Cardiac septum (tissue), 1 donor: ENCODE results near the gene ACHE. TPM values are rescaled to one million over a fixed set of nuclear protein-coding genes. Genes with fewer than 3 reads are reported as not detected.

ENCODE experiments used
- DNase-seq: peaks from one replicate; pipeline ENCODE4 v3.0.0-alpha.2; 2020; ENCODE audit warnings: low spot score
- intact Hi-C: fragments of 100-400 bp; cut with DNase I; formaldehyde crosslinking; loops from one replicate; pipeline ENCODE4 v1.14.0; 2022
- microRNA-seq: library from miRNA; unstranded; fragments of <30 nt; microRNA quantifications from one replicate; pipeline ENCODE4 v1.2.0, GENCODE V29; 2020
- total RNA-seq: library from RNA; stranded (reverse); fragmentation: NEBNext Ultra II Directional; extraction: Animal tissue kit (Norgen Biotek cat#: 25700); gene quantifications from one replicate; pipeline ENCODE4 v1.2.1, GENCODE V29; 2021
- donor health status: DM: no; HTN: no; CAD: no.

Gene ACHE
- total RNA-seq, 1 donor from 2014 or later, result 2.1 TPM

DNA sequence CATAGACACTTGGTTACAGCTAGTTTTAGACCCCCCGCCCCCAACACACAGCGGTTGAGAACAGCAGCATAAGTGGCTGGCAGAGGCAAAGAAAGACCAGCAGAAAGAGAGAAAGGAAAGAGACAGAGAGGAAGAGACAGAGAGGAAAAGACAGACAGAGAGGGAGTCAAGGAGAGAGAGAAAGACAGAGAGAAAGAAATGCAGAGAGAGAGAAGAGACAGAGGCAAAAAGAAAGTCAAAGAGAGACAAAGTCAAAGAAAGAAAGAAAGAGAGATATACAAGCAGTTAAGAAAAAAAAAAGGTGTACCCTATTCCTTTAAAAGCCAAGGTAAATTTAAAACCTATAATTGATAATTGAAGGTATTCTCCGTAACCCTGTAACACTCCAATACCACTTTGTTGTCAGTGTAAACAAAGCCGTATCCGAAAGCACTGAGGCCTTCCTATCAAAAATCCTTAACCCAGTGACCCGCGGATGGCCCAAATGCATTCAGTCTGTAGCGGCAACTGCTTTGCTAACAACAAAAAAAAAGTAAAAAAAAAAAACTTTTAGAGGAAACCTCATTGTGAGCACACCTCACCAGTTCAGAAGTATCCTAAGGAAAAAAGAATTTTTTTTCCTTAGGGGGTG lies 55.1 kb downstream of the ACHE start:
- no peak for DNase-seq
- intact Hi-C loops, result no loop called here

Small RNA genes lying within 50 kb of the gene (microRNA-seq; reads per million reads assigned to microRNA genes)
- not detected for gene MIR6875

Other genes starting within 250 kb of the ACHE start
- not detected for gene ACTL6B, start 239.4 kb downstream of the ACHE start, total RNA-seq
- gene GNB2, start 222.1 kb downstream of the ACHE start, total RNA-seq, result 123 TPM
- gene GIGYF1, start 201.6 kb downstream of the ACHE start, total RNA-seq, result 23.9 TPM
- gene POP7, start 189.8 kb downstream of the ACHE start, total RNA-seq, result 25.1 TPM
- not detected for gene EPO, start 175.4 kb downstream of the ACHE start, total RNA-seq
- not detected for gene ZAN, start 162.3 kb downstream of the ACHE start, total RNA-seq
- 23.9 TPM for gene EPHB4, start 68.4 kb downstream of the ACHE start, total RNA-seq
- gene SLC12A9, start 43.2 kb downstream of the ACHE start, total RNA-seq, result 6.9 TPM
- 24.4 TPM for gene TRIP6, start 28.5 kb downstream of the ACHE start, total RNA-seq
- gene SRRT, start 20.8 kb downstream of the ACHE start, total RNA-seq, result 62.9 TPM
- gene UFSP1, start 6.2 kb downstream of the ACHE start, total RNA-seq, result 2.1 TPM
- 0.86 TPM for gene MUC3A, start 53.6 kb upstream of the ACHE start, total RNA-seq
- gene MUC12, start 73.7 kb upstream of the ACHE start, total RNA-seq, result 0.19 TPM
- not detected for gene MUC17, start 124.2 kb upstream of the ACHE start, total RNA-seq
- 16.6 TPM for gene TRIM56, start 189.6 kb upstream of the ACHE start, total RNA-seq
- 27.2 TPM for gene SERPINE1, start 231.2 kb upstream of the ACHE start, total RNA-seq